Mucosa of rectum (tissue), 2 donors: Measurements from ENCODE around the gene GLIPR1L1.
A peak's percentile ranks its signal among the peaks of the same experiment; 100 is the strongest.

ENCODE experiments used
- H3K27ac ChIP-seq, 2 donors: one replicate each; pipeline ENCODE4 v1.7.0; 2013; ENCODE audit warnings: inconsistent platforms in 2 of 2, low read depth in 2 of 2, low read length in 2 of 2
- H3K27me3 ChIP-seq, 2 donors: one replicate each; pipeline ENCODE4 v1.7.0; 2013; ENCODE audit warnings: low read length in 2 of 2; ENCODE audit not compliant: control insufficient read depth in 2 of 2, insufficient read depth in 2 of 2
- H3K36me3 ChIP-seq, 2 donors: one replicate each; pipeline ENCODE4 v1.7.0; 2013; ENCODE audit warnings: low read length in 2 of 2; ENCODE audit not compliant: control insufficient read depth in 2 of 2, insufficient read depth in 2 of 2
- H3K4me1 ChIP-seq, 2 donors: one replicate each; pipeline ENCODE4 v1.7.0; 2013; ENCODE audit warnings: low read length in 2 of 2, mild to moderate bottlenecking in 1 of 2; ENCODE audit not compliant: control insufficient read depth in 2 of 2, insufficient read depth in 2 of 2
- H3K4me3 ChIP-seq, 2 donors: one replicate each; pipeline ENCODE4 v1.7.0; 2013; ENCODE audit warnings: low read length in 2 of 2
- H3K9ac ChIP-seq, 2 donors: one replicate each; pipeline ENCODE4 v1.7.0; 2013; ENCODE audit warnings: low read length in 2 of 2, low read depth in 1 of 2, mild to moderate bottlenecking in 1 of 2
- H3K9me3 ChIP-seq, 2 donors: one replicate each; pipeline ENCODE4 v1.7.0; 2013; ENCODE audit warnings: low read length in 2 of 2; ENCODE audit not compliant: control insufficient read depth in 2 of 2
- donor health status: healthy.
- donor health status: Normal muscosa, but diverticular disease.

Gene GLIPR1L1

GRCh38 chr12:75311369-75311768 lies 23.1 kb upstream of the GLIPR1L1 start:
- Histone ChIP-seq H3K4me3 (no peak overlapping the region), H3K9me3 (no peaks in the 10 kb centered on the region), H3K4me1 (no peaks in the 10 kb centered on the region), H3K27ac (no peak overlapping the region), H3K27me3 (no peaks in the 10 kb centered on the region), H3K9ac (no peak overlapping the region), H3K36me3 (no peaks in the 10 kb centered on the region)

GRCh38 chr12:75315518-75315917 lies 19.0 kb upstream of the GLIPR1L1 start:
- Histone ChIP-seq H3K27me3 (no peaks in the 10 kb centered on the region), H3K4me3 (no peak overlapping the region)

GRCh38 chr12:75317784-75318183 lies 16.7 kb upstream of the GLIPR1L1 start:
- Histone ChIP-seq H3K27ac (no peak overlapping the region), H3K4me1 (no peaks in the 10 kb centered on the region)

More at GRCh38 chr12:75315518-75315917, 19.0 kb upstream of the GLIPR1L1 start:
- no peaks in the 10 kb centered on the region for H3K9me3 ChIP-seq
- no peak overlapping the region for H3K27ac ChIP-seq
- no peaks in the 10 kb centered on the region for H3K4me1 ChIP-seq
- no peaks in the 10 kb centered on the region for H3K36me3 ChIP-seq
- H3K9ac ChIP-seq = no peak overlapping the region

GRCh38 chr12:75322464-75322863 lies 12.0 kb upstream of the GLIPR1L1 start:
- Histone ChIP-seq H3K27me3 (no peaks in the 10 kb centered on the region), H3K27ac (no peak overlapping the region), H3K36me3 (no peaks in the 10 kb centered on the region), H3K4me1 (no peaks in the 10 kb centered on the region), H3K9ac (no peak overlapping the region), H3K4me3 (no peak overlapping the region), H3K9me3 (no peaks in the 10 kb centered on the region)

More at GRCh38 chr12:75317784-75318183, 16.7 kb upstream of the GLIPR1L1 start:
- Histone ChIP-seq H3K4me3 (no peak overlapping the region), H3K9ac (no peak overlapping the region), H3K27me3 (no peaks in the 10 kb centered on the region), H3K9me3 (no peaks in the 10 kb centered on the region), H3K36me3 (no peaks in the 10 kb centered on the region)

- Histone ChIP-seq H3K9ac (no peak overlapping the region), H3K27me3 (no peaks in the 10 kb centered on the region), H3K27ac (no peak overlapping the region), H3K4me1 (no peaks in the 10 kb centered on the region), H3K36me3 (no peaks in the 10 kb centered on the region), H3K4me3 (no peak overlapping the region), H3K9me3 (no peaks in the 10 kb centered on the region)
Observed at GRCh38 chr12:75323663-75324062, 10.8 kb upstream of the GLIPR1L1 start.

- H3K27me3 ChIP-seq = no peaks in the 10 kb centered on the region
Observed at GRCh38 chr12:75327642-75328041, 6.8 kb upstream of the GLIPR1L1 start.

GRCh38 chr12:75329918-75330826 lies 4.3 kb upstream of the GLIPR1L1 start, which contains the start of gene CAPS2:
Gene CAPS2 (minus strand): TSS chr12:75330324. CDS start chr12:75326498, 3,826 bp downstream.
- peak within 1 kb of the TSS; percentile 56 to 63 for H3K9ac ChIP-seq
- no peaks in the 10 kb centered on the region for H3K36me3 ChIP-seq
- H3K27me3 ChIP-seq = no peaks in the 10 kb centered on the region
- H3K9me3 ChIP-seq = no peaks in the 10 kb centered on the region
- peak within 1 kb of the TSS; percentile 77 to 79 for H3K4me3 ChIP-seq
- peak within 1 kb of the TSS in 1 of 2 donors; percentile 16 for H3K27ac ChIP-seq
- H3K4me1 ChIP-seq = peaks cover 0 to 4% of the 10 kb centered on the region in 2 donors

More at GRCh38 chr12:75327642-75328041, 6.8 kb upstream of the GLIPR1L1 start:
- no peaks in the 10 kb centered on the region for H3K9me3 ChIP-seq
- no peak overlapping the region for H3K9ac ChIP-seq
- no peak overlapping the region for H3K27ac ChIP-seq
- no peaks in the 10 kb centered on the region for H3K36me3 ChIP-seq
- peaks cover 0 to 4% of the 10 kb centered on the region in 2 donors for H3K4me1 ChIP-seq
- no peak overlapping the region for H3K4me3 ChIP-seq

- Histone ChIP-seq H3K9ac (no peak overlapping the region), H3K27ac (no peak overlapping the region), H3K36me3 (no peaks in the 10 kb centered on the region), H3K4me1 (no peaks in the 10 kb centered on the region), H3K27me3 (no peaks in the 10 kb centered on the region), H3K9me3 (no peaks in the 10 kb centered on the region), H3K4me3 (no peak overlapping the region)
Observed at GRCh38 chr12:75337905-75338304, 3.4 kb downstream of the GLIPR1L1 start.

- Histone ChIP-seq H3K27ac (no peak overlapping the region), H3K27me3 (no peaks in the 10 kb centered on the region), H3K9me3 (no peaks in the 10 kb centered on the region)
Observed at GRCh38 chr12:75341873-75342272, 7.4 kb downstream of the GLIPR1L1 start.

GRCh38 chr12:75345531-75345930 lies 11.1 kb downstream of the GLIPR1L1 start:
- no peaks in the 10 kb centered on the region for H3K27me3 ChIP-seq
- no peak overlapping the region for H3K4me3 ChIP-seq
- H3K9ac ChIP-seq = no peak overlapping the region
- no peaks in the 10 kb centered on the region for H3K9me3 ChIP-seq
- no peaks in the 10 kb centered on the region for H3K36me3 ChIP-seq
- no peaks in the 10 kb centered on the region for H3K4me1 ChIP-seq
- H3K27ac ChIP-seq = no peak overlapping the region

More at GRCh38 chr12:75341873-75342272, 7.4 kb downstream of the GLIPR1L1 start:
- Histone ChIP-seq H3K4me3 (no peak overlapping the region), H3K36me3 (no peaks in the 10 kb centered on the region), H3K4me1 (no peaks in the 10 kb centered on the region), H3K9ac (no peak overlapping the region)
